B cell (primary cell): ENCODE results near the gene C5orf15. TPM values are rescaled to one million over a fixed set of nuclear protein-coding genes. Genes with fewer than 3 reads are reported as not detected.

ENCODE experiments used
- ATAC-seq: fragments of 200-7000 bp; cut with Tn5 transposase; one replicate; pipeline ENCODE4 v1.10.0; 2021; ENCODE audit warnings: low read depth, mild to moderate bottlenecking, moderate number of reproducible peaks, moderate library complexity
- CTCF ChIA-PET: fragments of 350-600 bp; sonication (Branson Sonifier 250); formaldehyde crosslinking; loops from one replicate; lab custom pipeline; 2021; ENCODE audit warnings: antibody characterized with exemption, inconsistent platforms; lab: Charles Lee
- POLR2A ChIA-PET: fragments of 350-600 bp; sonication (Branson Sonifier 250); formaldehyde crosslinking; loops from one replicate; lab custom pipeline; 2021; ENCODE audit warnings: antibody characterized with exemption; lab: Charles Lee
- DNase-seq: peaks from one replicate; pipeline ENCODE4 v3.0.0; 2013
- H2AFZ ChIP-seq: 2 replicates; pipeline ENCODE4 v1.6.1; 2012; ENCODE audit warnings: mild to moderate bottlenecking, low read depth, low read length; ENCODE audit not compliant: insufficient read depth, poor library complexity, severe bottlenecking
- H3K27ac ChIP-seq, 2 donors: 1 replicate in 1 of 2; 2 replicates in 1 of 2; pipeline ENCODE4 v1.5.1; 2012 to 2013; ENCODE audit warnings: low read length in 2 of 2, mild to moderate bottlenecking in 2 of 2, moderate library complexity in 1 of 2
- H3K27me3 ChIP-seq, 4 experiments: fragments of 200-600 bp in 1 of 4; sonication (generic) in 1 of 4; replicated peaks in 1 of 4; 1 replicate in 2 of 4; 2 replicates in 2 of 4; pipeline versions ENCODE4 v1.6.1 to v1.7.0; 2013 to 2016; ENCODE audit warnings: low read length in 3 of 4, mild to moderate bottlenecking in 2 of 4, mixed read lengths in 1 of 4, moderate library complexity in 1 of 4; ENCODE audit not compliant: insufficient read depth in 4 of 4, control insufficient read depth in 3 of 4; ENCODE audit errors: control extremely low read depth in 1 of 4
- H3K36me3 ChIP-seq, 2 experiments: replicated peaks in 1 of 2; 1 replicate in 1 of 2; 2 replicates in 1 of 2; pipeline versions ENCODE4 v1.6.1 to v1.7.1; 2013; ENCODE audit warnings: low read length in 1 of 2; ENCODE audit not compliant: insufficient read depth in 2 of 2, control insufficient read depth in 1 of 2; ENCODE audit errors: control extremely low read depth in 1 of 2, extremely low read depth in 1 of 2
- H3K4me1 ChIP-seq, 2 donors: fragments of 200-600 bp in 1 of 2; sonication (generic) in 1 of 2; 1 replicate in 1 of 2; 2 replicates in 1 of 2; pipeline versions ENCODE4 v1.5.1 to v1.6.1; 2013 to 2017; ENCODE audit warnings: low read length in 2 of 2; ENCODE audit not compliant: control insufficient read depth in 2 of 2, insufficient read depth in 2 of 2
- H3K4me2 ChIP-seq: replicated peaks from 2 replicates; pipeline ENCODE3; 2012; ENCODE audit warnings: mild to moderate bottlenecking, low read depth, low read length; ENCODE audit not compliant: poor library complexity, severe bottlenecking
- H3K4me3 ChIP-seq, 5 experiments: fragments of 200-600 bp in 1 of 5; sonication (generic) in 1 of 5; 1 replicate in 3 of 5; 2 replicates in 2 of 5; pipeline versions ENCODE4 v1.5.1 to v1.7.0; 2011 to 2016; ENCODE audit warnings: low read length in 4 of 5, mild to moderate bottlenecking in 4 of 5, low read depth in 2 of 5, control low read depth in 1 of 5, moderate library complexity in 1 of 5; ENCODE audit not compliant: insufficient read depth in 1 of 5; ENCODE audit errors: control extremely low read depth in 1 of 5, extremely low read depth in 1 of 5
- H3K79me2 ChIP-seq: fragments of 200-600 bp; sonication (generic); one replicate; pipeline ENCODE4 v1.6.0; 2016; ENCODE audit warnings: low read length; ENCODE audit not compliant: control insufficient read depth, insufficient read depth
- H3K9ac ChIP-seq: fragments of 200-600 bp; sonication (generic); 2 replicates; pipeline ENCODE4 v1.6.1; 2017; ENCODE audit warnings: mild to moderate bottlenecking, low read length, moderate library complexity
- H3K9me3 ChIP-seq, 3 donors: one replicate each; pipeline versions ENCODE4 v1.6.1 to v1.7.1; 2013; ENCODE audit warnings: low read length in 2 of 3; ENCODE audit not compliant: control insufficient read depth in 2 of 3, insufficient read depth in 1 of 3; ENCODE audit errors: control extremely low read depth in 1 of 3
- H4K20me1 ChIP-seq: 2 replicates; pipeline ENCODE4 v1.6.0; 2012; ENCODE audit warnings: mild to moderate bottlenecking, low read length; ENCODE audit not compliant: insufficient read depth, control insufficient read depth, poor library complexity, severe bottlenecking
- H3K27ac Mint-ChIP-seq: one replicate; pipeline ENCODE4 v1.8.0; 2021; ENCODE audit warnings: mixed read lengths
- H3K27me3 Mint-ChIP-seq: one replicate; pipeline ENCODE4 v1.8.0; 2021; ENCODE audit warnings: mixed read lengths
- H3K4me1 Mint-ChIP-seq: one replicate; pipeline ENCODE4 v1.8.0; 2021; ENCODE audit warnings: mixed read lengths
- H3K4me3 Mint-ChIP-seq: one replicate; pipeline ENCODE4 v1.8.0; 2021; ENCODE audit warnings: mixed read lengths
- H3K9me3 Mint-ChIP-seq: one replicate; pipeline ENCODE4 v1.8.0; 2022; ENCODE audit warnings: mixed read lengths; ENCODE audit not compliant: insufficient read depth
- EZH2 ChIP-seq: IDR thresholded peaks from 2 replicates; pipeline ENCODE4 v1.6.1; 2012; ENCODE audit warnings: borderline replicate concordance, low read depth, mild to moderate bottlenecking, moderate library complexity, low read length; ENCODE audit not compliant: insufficient read depth, poor library complexity, severe bottlenecking
- WGBS: methylation state at CpG from one replicate; pipeline ENCODE4 v1.1.5; 2013; ENCODE audit warnings: missing lambda C conversion rate; ENCODE audit not compliant: insufficient coverage; 5-methylcytosine and 5-hydroxymethylcytosine counted together
- intact Hi-C: fragments of 100-400 bp; cut with micrococcal nuclease; formaldehyde crosslinking; loops from one replicate; pipeline ENCODE4 v1.10.0; 2022
- polyA plus RNA-seq: library from polyadenylated mRNA; depleted of rRNA; stranded (reverse); fragments of >200 nt; gene quantifications from 2 replicates; pipeline ENCODE4 v1.2.3, GENCODE V29; 2012
- total RNA-seq, 2 donors: library from RNA; stranded (reverse); fragments of 120-200 nt in 1 of 2; gene quantifications; 1 replicate in 1 of 2; 2 replicates in 1 of 2; pipeline versions ENCODE4 v1.2.3 to v1.2.4, GENCODE V29; 2013 to 2022
- TF ChIP-seq, protein P1 (sequence below): fragments of 200-600 bp; IDR thresholded peaks from one replicate; pipeline ENCODE4 v1.8.0; 2022; ENCODE audit warnings: antibody characterized with exemption, mild to moderate bottlenecking

C5orf15 gene
- total and polyA plus RNA-seq, 2 donors (not counting 1 experiment from before 2014, with no cell fraction given) = 22.7 to 28.2 TPM

DNA sequence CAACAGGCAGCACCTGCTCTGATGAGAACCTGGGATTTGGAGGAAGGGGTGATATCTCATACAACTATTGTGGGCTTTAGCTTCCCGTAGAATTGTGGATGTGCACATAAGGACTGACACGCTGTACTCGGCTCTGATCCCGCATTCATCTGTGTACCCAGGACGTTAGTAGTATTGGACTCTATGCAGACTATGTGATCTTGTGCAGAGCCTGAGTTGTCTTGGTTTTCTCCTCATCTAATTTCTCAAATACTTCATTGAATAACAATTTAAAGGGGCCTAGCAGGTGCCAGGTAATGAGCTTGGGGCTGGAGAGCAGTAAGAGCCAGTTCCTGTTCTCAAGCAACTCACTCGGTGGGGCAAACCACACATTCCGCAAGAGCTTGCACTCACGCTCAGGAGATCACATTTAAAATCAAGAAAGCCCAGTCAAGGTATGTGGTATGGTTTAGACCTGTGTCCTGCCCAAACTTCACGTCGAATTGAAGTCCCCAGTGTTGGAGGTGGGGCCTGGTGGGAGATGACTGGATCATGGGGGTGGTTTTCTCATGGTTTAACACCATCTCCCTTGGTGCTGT, 14.8 kb downstream of the C5orf15 start:
- DNase-seq = no peak

More for the DNA sequence above, 14.8 kb downstream of the C5orf15 start:
- no peak for ATAC-seq
- Histone ChIP-seq H3K36me3 (peaks cover 0 to 14% of the 10 kb centered on the region in 2 experiments), H3K9me3 (no peaks in the 10 kb centered on the region), H3K4me2 (no peak overlapping the region), H3K27ac (no peak overlapping the region), H2AFZ (no peak overlapping the region), H4K20me1 (no peaks in the 10 kb centered on the region), H3K4me1 (peaks cover 17 to 19% of the 10 kb centered on the region in 2 donors), H3K9ac (no peak overlapping the region), H3K27me3 (no peaks in the 10 kb centered on the region), H3K79me2 (peaks cover 3% of the 10 kb centered on the region), H3K4me3 (no peak overlapping the region)
- Mint-ChIP-seq H3K4me3 (no peak overlapping the region), H3K27me3 (no peaks in the 10 kb centered on the region), H3K9me3 (no peaks in the 10 kb centered on the region), H3K4me1 (peaks cover 14% of the 10 kb centered on the region), H3K27ac (no peak overlapping the region)
- CTCF ChIA-PET = interaction anchor here (1.5 to 1.8 kb wide), 3 partner anchors 15 to 530 kb away, joined by 4 to 5 read pairs (median 4); no protein-coding TSS in a partner anchor
- intact Hi-C loops = no loop called here
- WGBS = 88% methylated on average over 7 of the region's 10 CpGs
- no peak for TF ChIP-seq EZH2
- TF ChIP-seq, protein P1, sequence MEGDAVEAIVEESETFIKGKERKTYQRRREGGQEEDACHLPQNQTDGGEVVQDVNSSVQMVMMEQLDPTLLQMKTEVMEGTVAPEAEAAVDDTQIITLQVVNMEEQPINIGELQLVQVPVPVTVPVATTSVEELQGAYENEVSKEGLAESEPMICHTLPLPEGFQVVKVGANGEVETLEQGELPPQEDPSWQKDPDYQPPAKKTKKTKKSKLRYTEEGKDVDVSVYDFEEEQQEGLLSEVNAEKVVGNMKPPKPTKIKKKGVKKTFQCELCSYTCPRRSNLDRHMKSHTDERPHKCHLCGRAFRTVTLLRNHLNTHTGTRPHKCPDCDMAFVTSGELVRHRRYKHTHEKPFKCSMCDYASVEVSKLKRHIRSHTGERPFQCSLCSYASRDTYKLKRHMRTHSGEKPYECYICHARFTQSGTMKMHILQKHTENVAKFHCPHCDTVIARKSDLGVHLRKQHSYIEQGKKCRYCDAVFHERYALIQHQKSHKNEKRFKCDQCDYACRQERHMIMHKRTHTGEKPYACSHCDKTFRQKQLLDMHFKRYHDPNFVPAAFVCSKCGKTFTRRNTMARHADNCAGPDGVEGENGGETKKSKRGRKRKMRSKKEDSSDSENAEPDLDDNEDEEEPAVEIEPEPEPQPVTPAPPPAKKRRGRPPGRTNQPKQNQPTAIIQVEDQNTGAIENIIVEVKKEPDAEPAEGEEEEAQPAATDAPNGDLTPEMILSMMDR = no peak
- POLR2A ChIA-PET = interaction anchor here (1.6 kb wide), 1 partner anchor 19 kb away, joined by 4 read pairs; no protein-coding TSS in a partner anchor
